ENCODE results near the gene HFE.

DNA sequence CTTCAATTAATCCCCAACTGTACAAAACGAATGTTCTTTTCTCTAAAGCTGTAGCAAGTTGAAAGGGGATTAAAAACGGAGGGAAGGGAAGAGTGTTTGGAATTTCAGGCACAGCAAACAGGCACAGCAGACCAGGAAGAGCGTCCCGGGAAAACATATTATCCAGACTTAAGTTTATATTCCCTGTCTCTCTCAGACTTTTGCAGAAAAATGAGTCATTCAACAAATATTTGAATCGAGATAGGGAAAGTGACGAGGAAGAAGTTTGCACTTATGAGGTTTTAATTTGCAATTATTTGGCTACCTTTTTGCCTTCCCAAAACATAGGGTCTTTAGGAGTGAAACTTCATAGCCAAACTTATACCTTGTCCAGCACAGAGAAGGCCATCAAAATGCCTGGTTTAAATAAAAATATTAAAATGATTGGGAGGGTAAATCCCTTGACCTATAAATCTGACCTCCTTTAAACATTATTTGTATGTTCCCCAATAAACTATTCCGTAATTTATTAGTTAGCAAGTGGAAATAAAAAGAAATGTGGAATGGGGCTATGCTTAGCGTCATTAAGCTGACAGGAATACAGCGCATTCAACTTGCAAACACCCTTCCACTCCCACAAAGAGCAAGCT, 16.0 kb downstream of the HFE start:
- TF ChIP-seq, protein P1, sequence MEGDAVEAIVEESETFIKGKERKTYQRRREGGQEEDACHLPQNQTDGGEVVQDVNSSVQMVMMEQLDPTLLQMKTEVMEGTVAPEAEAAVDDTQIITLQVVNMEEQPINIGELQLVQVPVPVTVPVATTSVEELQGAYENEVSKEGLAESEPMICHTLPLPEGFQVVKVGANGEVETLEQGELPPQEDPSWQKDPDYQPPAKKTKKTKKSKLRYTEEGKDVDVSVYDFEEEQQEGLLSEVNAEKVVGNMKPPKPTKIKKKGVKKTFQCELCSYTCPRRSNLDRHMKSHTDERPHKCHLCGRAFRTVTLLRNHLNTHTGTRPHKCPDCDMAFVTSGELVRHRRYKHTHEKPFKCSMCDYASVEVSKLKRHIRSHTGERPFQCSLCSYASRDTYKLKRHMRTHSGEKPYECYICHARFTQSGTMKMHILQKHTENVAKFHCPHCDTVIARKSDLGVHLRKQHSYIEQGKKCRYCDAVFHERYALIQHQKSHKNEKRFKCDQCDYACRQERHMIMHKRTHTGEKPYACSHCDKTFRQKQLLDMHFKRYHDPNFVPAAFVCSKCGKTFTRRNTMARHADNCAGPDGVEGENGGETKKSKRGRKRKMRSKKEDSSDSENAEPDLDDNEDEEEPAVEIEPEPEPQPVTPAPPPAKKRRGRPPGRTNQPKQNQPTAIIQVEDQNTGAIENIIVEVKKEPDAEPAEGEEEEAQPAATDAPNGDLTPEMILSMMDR (IDR thresholded peaks at IDR 0.05), result no peak
- TF ChIP-seq POLR2AphosphoS5 (IDR thresholded peaks at IDR 0.05), result no peak

Measured in suprapubic skin (tissue), 3 donors.